Osteoblast (primary cell): ENCODE measurements around the gene ZNF74. TPM values are rescaled to one million over a fixed set of nuclear protein-coding genes. Genes with fewer than 3 reads are reported as not detected.
"Not testable (repeated sequence)": the region's sequence is repeated elsewhere in the genome, so short reads cannot be mapped to it uniquely, and the experiment has no call there.

ENCODE experiments used
- DNase-seq: peaks from one replicate; pipeline ENCODE4 v3.0.0; 2011; ENCODE audit warnings: low spot score, mixed read lengths; ENCODE audit not compliant: insufficient read length; ENCODE audit errors: missing footprints
- H2AFZ ChIP-seq: 2 replicates; pipeline ENCODE4 v1.6.0; 2011; ENCODE audit warnings: mild to moderate bottlenecking, low read length
- H3K27ac ChIP-seq: 2 replicates; pipeline ENCODE4 v1.5.1; 2011; ENCODE audit warnings: mild to moderate bottlenecking, low read depth, low read length, moderate library complexity
- H3K27me3 ChIP-seq: 2 replicates; pipeline ENCODE4 v1.6.0; 2012; ENCODE audit warnings: mild to moderate bottlenecking, control low read depth, inconsistent platforms, low read length, moderate library complexity; ENCODE audit not compliant: insufficient read depth
- H3K36me3 ChIP-seq: 2 replicates; pipeline ENCODE4 v1.5.1; 2011; ENCODE audit warnings: mild to moderate bottlenecking, low read length, control low read depth, moderate library complexity; ENCODE audit not compliant: insufficient read depth
- H3K4me1 ChIP-seq: 2 replicates; pipeline ENCODE4 v1.5.1; 2011; ENCODE audit warnings: mild to moderate bottlenecking, low read length, control low read depth, moderate library complexity; ENCODE audit not compliant: insufficient read depth
- H3K4me2 ChIP-seq: 2 replicates; pipeline ENCODE4 v1.6.0; 2011; ENCODE audit warnings: mild to moderate bottlenecking, low read length; ENCODE audit not compliant: insufficient read depth
- H3K4me3 ChIP-seq: fragments of 200-600 bp; sonication (generic); 3 replicates; pipeline ENCODE4 v1.5.1; 2012; ENCODE audit warnings: mild to moderate bottlenecking, low read length, inconsistent platforms; ENCODE audit not compliant: insufficient read depth
- H3K79me2 ChIP-seq: 2 replicates; pipeline ENCODE4 v1.6.0; 2012; ENCODE audit warnings: mild to moderate bottlenecking, low read length, control low read depth, inconsistent platforms; ENCODE audit not compliant: insufficient read depth
- H3K9me3 ChIP-seq: 2 replicates; pipeline ENCODE4 v1.5.1; 2011; ENCODE audit warnings: low read depth, low read length, control low read depth
- H4K20me1 ChIP-seq: 2 replicates; pipeline ENCODE4 v1.6.0; 2012; ENCODE audit warnings: mild to moderate bottlenecking, low read length, control low read depth; ENCODE audit not compliant: insufficient read depth
- total RNA-seq: library from RNA; depleted of rRNA; stranded (reverse); fragments of >200 nt; gene quantifications from 2 replicates; pipeline ENCODE4 v1.2.3, GENCODE V29; 2012
- TF ChIP-seq, protein P1 (sequence below): IDR thresholded peaks from 2 replicates; pipeline ENCODE4 v1.5.1; 2011; ENCODE audit warnings: mild to moderate bottlenecking, low read depth, low read length, moderate library complexity; ENCODE audit errors: extremely low read depth

Gene ZNF74
- total RNA-seq, 1 donor: 13.8 TPM

DNA sequence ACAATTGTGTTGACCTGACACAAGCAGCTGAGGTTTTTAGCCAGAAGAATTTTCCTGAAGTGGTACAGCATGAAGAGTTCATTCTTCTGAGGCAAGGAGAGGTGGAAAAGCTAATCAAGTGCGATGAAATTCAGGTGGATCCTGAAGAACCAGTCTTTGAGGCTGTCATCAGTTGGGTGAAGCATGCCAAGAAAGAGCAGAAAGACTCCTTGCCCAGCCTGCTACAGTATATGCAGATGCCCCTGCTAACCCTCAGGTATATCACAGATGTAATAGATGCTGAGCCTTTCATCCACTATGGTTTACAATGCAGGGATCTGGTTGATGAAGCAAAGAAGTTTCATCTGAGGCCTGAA lies 56.6 kb downstream of the ZNF74 start:
- H3K4me2 ChIP-seq: no peak overlapping the region
- H3K4me3 ChIP-seq: no peak overlapping the region
- no peak overlapping the region for H2AFZ ChIP-seq
- no peak overlapping the region for H3K27ac ChIP-seq
- H4K20me1 ChIP-seq: peaks cover 4% of the 10 kb centered on the region
- H3K9me3 ChIP-seq: no peaks in the 10 kb centered on the region
- DNase-seq: no peak
- no peaks in the 10 kb centered on the region for H3K79me2 ChIP-seq
- no peaks in the 10 kb centered on the region for H3K4me1 ChIP-seq
- H3K36me3 ChIP-seq: peaks cover 25% of the 10 kb centered on the region
- no peaks in the 10 kb centered on the region for H3K27me3 ChIP-seq
- TF ChIP-seq, protein P1, sequence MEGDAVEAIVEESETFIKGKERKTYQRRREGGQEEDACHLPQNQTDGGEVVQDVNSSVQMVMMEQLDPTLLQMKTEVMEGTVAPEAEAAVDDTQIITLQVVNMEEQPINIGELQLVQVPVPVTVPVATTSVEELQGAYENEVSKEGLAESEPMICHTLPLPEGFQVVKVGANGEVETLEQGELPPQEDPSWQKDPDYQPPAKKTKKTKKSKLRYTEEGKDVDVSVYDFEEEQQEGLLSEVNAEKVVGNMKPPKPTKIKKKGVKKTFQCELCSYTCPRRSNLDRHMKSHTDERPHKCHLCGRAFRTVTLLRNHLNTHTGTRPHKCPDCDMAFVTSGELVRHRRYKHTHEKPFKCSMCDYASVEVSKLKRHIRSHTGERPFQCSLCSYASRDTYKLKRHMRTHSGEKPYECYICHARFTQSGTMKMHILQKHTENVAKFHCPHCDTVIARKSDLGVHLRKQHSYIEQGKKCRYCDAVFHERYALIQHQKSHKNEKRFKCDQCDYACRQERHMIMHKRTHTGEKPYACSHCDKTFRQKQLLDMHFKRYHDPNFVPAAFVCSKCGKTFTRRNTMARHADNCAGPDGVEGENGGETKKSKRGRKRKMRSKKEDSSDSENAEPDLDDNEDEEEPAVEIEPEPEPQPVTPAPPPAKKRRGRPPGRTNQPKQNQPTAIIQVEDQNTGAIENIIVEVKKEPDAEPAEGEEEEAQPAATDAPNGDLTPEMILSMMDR: no peak

DNA sequence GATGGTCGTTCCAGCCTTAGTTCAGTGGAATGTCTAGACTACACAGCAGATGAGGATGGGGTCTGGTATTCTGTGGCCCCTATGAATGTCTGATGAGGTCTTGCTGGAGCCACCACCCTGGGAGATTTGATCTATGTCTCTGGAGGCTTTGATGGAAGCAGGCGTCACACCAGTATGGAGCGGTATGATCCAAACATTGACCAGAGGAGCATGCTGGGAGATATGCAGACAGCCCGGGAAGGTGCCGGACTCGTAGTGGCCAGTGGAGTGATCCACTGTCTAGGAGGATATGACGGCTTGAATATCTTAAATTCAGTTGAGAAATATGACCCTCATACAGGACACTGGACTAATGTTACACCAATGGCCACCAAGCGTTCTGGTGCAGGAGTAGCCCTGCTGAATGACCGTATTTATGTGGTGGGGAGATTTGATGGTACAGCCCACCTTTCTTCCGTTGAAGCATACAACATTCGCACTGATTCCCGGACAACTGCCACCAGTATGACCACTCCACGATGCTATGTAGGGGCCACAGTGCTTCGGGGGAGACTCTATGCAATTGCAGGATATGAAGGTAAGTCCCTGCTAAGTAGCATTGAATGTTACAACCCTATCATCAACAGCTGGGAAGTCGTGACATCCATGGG lies 57.3 kb downstream of the ZNF74 start:
- peaks cover 18% of the 10 kb centered on the region for H3K36me3 ChIP-seq
- not testable (repeated sequence) for H3K27ac ChIP-seq, H3K4me1 ChIP-seq, H4K20me1 ChIP-seq, DNase-seq, H3K9me3 ChIP-seq, H3K27me3 ChIP-seq, H3K4me2 ChIP-seq, H2AFZ ChIP-seq, H3K79me2 ChIP-seq, H3K4me3 ChIP-seq

DNA sequence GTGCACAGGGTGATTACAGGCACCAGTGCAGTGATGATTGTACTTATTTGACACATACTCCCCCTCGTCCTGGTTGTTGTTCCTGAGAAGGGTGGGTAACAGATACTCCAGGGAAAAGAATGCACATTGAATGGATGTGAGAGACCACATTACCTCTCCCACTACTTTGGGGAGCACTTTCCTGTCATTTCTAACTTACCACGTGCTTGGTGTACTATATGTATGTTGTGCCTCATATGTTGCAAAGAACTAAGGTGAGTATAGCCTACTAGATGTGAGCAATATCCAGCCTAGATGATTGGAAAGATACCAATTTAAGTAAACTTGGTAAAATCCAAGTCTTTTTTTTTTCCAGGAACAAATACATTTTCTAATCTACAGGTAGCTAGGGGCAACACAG lies 58.0 kb downstream of the ZNF74 start:
- H4K20me1 ChIP-seq: peaks cover 4% of the 10 kb centered on the region
- TF ChIP-seq, protein P1: no peak
- no peak overlapping the region for H2AFZ ChIP-seq
- H3K27ac ChIP-seq: no peak overlapping the region
- no peak overlapping the region for H3K4me3 ChIP-seq
- peaks cover 4% of the 10 kb centered on the region for H3K4me1 ChIP-seq
- no peaks in the 10 kb centered on the region for H3K79me2 ChIP-seq
- H3K36me3 ChIP-seq: peaks cover 21% of the 10 kb centered on the region
- no peak overlapping the region for H3K4me2 ChIP-seq
- DNase-seq: peak; percentile 63
- no peaks in the 10 kb centered on the region for H3K27me3 ChIP-seq
- H3K9me3 ChIP-seq: no peaks in the 10 kb centered on the region

DNA sequence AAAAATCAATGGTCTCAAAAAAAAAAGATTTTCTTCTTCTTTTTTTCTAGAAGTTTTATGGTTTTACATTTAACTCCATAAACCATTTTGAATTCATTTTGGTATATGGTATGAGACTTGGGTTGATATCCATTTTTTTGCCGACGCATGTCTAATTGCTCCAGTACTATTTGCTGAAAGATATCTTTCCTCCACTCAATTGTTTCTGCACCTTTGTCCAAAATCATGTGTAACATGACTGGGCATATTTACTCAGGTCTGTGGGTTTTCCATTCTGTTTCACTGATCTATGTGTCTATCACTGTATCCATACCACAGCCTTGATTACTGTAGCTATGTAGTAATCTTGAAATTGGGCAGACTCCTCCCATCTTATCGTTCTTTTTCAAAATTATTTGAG lies 59.3 kb downstream of the ZNF74 start:
- H2AFZ ChIP-seq: no peak overlapping the region
- H3K27ac ChIP-seq: no peak overlapping the region
- peaks cover 4% of the 10 kb centered on the region for H3K4me1 ChIP-seq
- H4K20me1 ChIP-seq: peaks cover 4% of the 10 kb centered on the region
- H3K9me3 ChIP-seq: no peaks in the 10 kb centered on the region
- no peak overlapping the region for H3K4me2 ChIP-seq
- no peaks in the 10 kb centered on the region for H3K27me3 ChIP-seq
- DNase-seq: no peak
- peaks cover 30% of the 10 kb centered on the region for H3K36me3 ChIP-seq
- no peak overlapping the region for H3K4me3 ChIP-seq
- no peaks in the 10 kb centered on the region for H3K79me2 ChIP-seq
- TF ChIP-seq, protein P1: no peak
